ENCODE data around the gene GDA. TPM values are rescaled to one million over a fixed set of nuclear protein-coding genes. Genes with fewer than 3 reads are reported as not detected.

The GDA gene
- total and polyA plus RNA-seq, 4 donors = 0.88 to 4.3 (median 2.8) TPM

- H3K4me1 ChIP-seq (ENCODE audit: control insufficient read depth, insufficient read depth, low read length) = no peaks in the 10 kb centered on the region
- peak in 1 of 6 donors; percentile 12 for DNase-seq (ENCODE audit: low read depth in 4 of 6, low spot score in 6 of 6)
- H3K27ac ChIP-seq (ENCODE audit: low read depth, low read length) = no peak overlapping the region
- no peaks in the 10 kb centered on the region for H3K9me3 ChIP-seq (ENCODE audit: control insufficient read depth, insufficient read depth, low read length)
- H3K36me3 ChIP-seq (ENCODE audit: control insufficient read depth, insufficient read depth, low read length) = no peaks in the 10 kb centered on the region
- no peaks in the 10 kb centered on the region for H3K27me3 ChIP-seq (ENCODE audit: control insufficient read depth, insufficient read depth, low read length)
- no peak overlapping the region for H3K4me3 ChIP-seq (ENCODE audit: low read depth, low read length)
- WGBS (ENCODE audit: insufficient coverage) = no CpG with 5 or more reads among the region's 3 CpGs
Observed at GRCh38 chr9:72217306-72217842, 68.1 kb downstream of the GDA start.

DNA sequence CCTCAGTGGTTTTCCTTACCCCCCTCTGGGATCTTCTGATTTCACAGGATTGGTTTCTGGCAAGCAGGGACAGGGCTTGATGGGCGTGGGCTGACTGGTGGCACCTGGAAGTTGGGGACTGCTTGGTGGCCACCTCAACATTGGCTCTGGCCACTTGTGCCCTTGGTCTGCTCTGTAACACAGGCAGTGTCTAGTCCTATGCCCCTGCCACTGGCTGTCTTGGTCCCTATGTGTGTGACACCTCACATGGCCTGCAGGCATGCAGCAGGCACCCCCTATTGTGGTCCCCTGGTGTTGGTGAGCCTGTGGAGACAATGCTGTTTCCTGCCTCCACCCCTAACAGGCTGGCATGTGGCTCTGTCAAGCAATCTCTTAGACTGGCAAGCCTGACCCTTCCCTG lies 71.3 kb downstream of the GDA start:
- H3K27me3 ChIP-seq (ENCODE audit: control insufficient read depth, insufficient read depth, low read length) = no peaks in the 10 kb centered on the region
- no peak overlapping the region for H3K27ac ChIP-seq (ENCODE audit: low read depth, low read length)
- WGBS (ENCODE audit: insufficient coverage) = 71% methylated on average over 1 of the region's 1 CpG
- no peaks in the 10 kb centered on the region for H3K9me3 ChIP-seq (ENCODE audit: control insufficient read depth, insufficient read depth, low read length)
- DNase-seq (ENCODE audit: low read depth in 4 of 6, low spot score in 6 of 6) = no peak
- no peak overlapping the region for H3K4me3 ChIP-seq (ENCODE audit: low read depth, low read length)
- no peaks in the 10 kb centered on the region for H3K4me1 ChIP-seq (ENCODE audit: control insufficient read depth, insufficient read depth, low read length)
- H3K36me3 ChIP-seq (ENCODE audit: control insufficient read depth, insufficient read depth, low read length) = no peaks in the 10 kb centered on the region

DNA sequence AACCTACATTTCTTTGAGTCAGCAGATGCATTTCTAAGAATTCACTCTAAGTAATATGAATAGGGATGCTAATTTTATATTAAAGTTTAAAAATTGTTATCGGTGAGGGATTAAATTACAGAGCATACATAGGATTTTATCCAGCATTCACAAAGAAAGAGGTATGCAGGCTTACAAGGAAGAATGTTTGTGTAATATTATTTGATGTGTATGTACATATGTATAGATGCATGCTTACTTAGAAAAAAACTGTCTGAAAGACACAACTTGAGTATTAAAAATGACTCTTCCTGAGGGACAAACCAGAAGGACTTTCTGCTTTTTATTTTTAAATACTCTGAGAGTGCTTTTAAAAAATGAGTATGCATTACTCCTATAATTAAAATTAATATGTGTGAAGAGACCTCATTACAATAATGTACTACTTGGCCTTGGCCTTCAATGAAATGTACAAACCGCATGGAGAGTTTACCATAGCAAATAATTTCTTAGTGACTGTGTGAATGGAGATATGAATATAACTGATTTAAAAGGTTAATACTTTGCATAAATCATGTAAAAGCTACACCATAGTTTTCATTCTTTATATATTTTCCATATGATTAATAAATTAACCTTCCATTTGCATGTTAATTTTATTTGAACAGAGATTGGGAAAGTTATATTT lies 77.0 kb downstream of the GDA start:
- Histone ChIP-seq H3K27me3 (ENCODE audit: control insufficient read depth, insufficient read depth, low read length) (no peaks in the 10 kb centered on the region), H3K27ac (ENCODE audit: low read depth, low read length) (no peak overlapping the region), H3K9me3 (ENCODE audit: control insufficient read depth, insufficient read depth, low read length) (no peaks in the 10 kb centered on the region), H3K4me3 (ENCODE audit: low read depth, low read length) (no peak overlapping the region), H3K4me1 (ENCODE audit: control insufficient read depth, insufficient read depth, low read length) (no peaks in the 10 kb centered on the region), H3K36me3 (ENCODE audit: control insufficient read depth, insufficient read depth, low read length) (no peaks in the 10 kb centered on the region)
- DNase-seq (ENCODE audit: low read depth in 4 of 6, low spot score in 6 of 6) = peak in 1 of 6 donors; percentile 27
- WGBS (ENCODE audit: insufficient coverage) = no CpG with 5 or more reads among the region's 2 CpGs

- 100% methylated on average over 1 of the region's 3 CpGs for WGBS (ENCODE audit: insufficient coverage)
- no peak for DNase-seq (ENCODE audit: low read depth in 4 of 6, low spot score in 6 of 6)
- Histone ChIP-seq H3K27me3 (ENCODE audit: control insufficient read depth, insufficient read depth, low read length) (no peaks in the 10 kb centered on the region), H3K9me3 (ENCODE audit: control insufficient read depth, insufficient read depth, low read length) (no peaks in the 10 kb centered on the region), H3K4me3 (ENCODE audit: low read depth, low read length) (no peak overlapping the region), H3K36me3 (ENCODE audit: control insufficient read depth, insufficient read depth, low read length) (no peaks in the 10 kb centered on the region), H3K4me1 (ENCODE audit: control insufficient read depth, insufficient read depth, low read length) (no peaks in the 10 kb centered on the region), H3K27ac (ENCODE audit: low read depth, low read length) (no peak overlapping the region)
Observed at GRCh38 chr9:72228282-72228681, 79.0 kb downstream of the GDA start.

- no peak for DNase-seq (ENCODE audit: low read depth in 4 of 6, low spot score in 6 of 6)
- Histone ChIP-seq H3K4me1 (ENCODE audit: control insufficient read depth, insufficient read depth, low read length) (no peaks in the 10 kb centered on the region), H3K27ac (ENCODE audit: low read depth, low read length) (no peak overlapping the region), H3K4me3 (ENCODE audit: low read depth, low read length) (no peak overlapping the region), H3K9me3 (ENCODE audit: control insufficient read depth, insufficient read depth, low read length) (no peaks in the 10 kb centered on the region), H3K27me3 (ENCODE audit: control insufficient read depth, insufficient read depth, low read length) (no peaks in the 10 kb centered on the region), H3K36me3 (ENCODE audit: control insufficient read depth, insufficient read depth, low read length) (no peaks in the 10 kb centered on the region)
- WGBS (ENCODE audit: insufficient coverage) = no CpG with 5 or more reads among the region's 3 CpGs
Observed at GRCh38 chr9:72232778-72233177, 83.5 kb downstream of the GDA start.

DNA sequence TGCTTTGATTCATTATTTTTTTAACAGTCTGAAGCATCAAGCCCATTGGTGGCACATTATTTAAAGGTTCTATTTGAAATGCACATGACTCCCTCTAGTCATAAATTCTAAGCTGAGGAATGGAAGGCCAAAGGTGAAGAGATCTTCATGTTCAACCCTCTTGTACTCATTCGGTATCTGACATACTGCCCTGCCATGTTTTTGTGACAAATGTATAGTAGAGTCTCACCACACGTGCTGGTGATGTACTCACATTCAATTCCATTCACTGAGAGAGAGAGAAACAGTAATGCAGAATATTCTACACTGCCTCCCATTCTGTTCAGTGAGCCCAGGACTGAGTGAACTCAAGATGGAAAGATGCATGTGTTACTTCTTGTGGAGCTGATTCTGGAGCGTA lies 98.3 kb downstream of the GDA start:
- DNase-seq (ENCODE audit: low read depth in 4 of 6, low spot score in 6 of 6) = no peak
- H3K4me3 ChIP-seq (ENCODE audit: low read depth, low read length) = no peak overlapping the region
- H3K4me1 ChIP-seq (ENCODE audit: control insufficient read depth, insufficient read depth, low read length) = no peaks in the 10 kb centered on the region
- H3K27me3 ChIP-seq (ENCODE audit: control insufficient read depth, insufficient read depth, low read length) = no peaks in the 10 kb centered on the region
- no peaks in the 10 kb centered on the region for H3K36me3 ChIP-seq (ENCODE audit: control insufficient read depth, insufficient read depth, low read length)
- no CpG with 5 or more reads among the region's 3 CpGs for WGBS (ENCODE audit: insufficient coverage)
- H3K27ac ChIP-seq (ENCODE audit: low read depth, low read length) = no peak overlapping the region
- H3K9me3 ChIP-seq (ENCODE audit: control insufficient read depth, insufficient read depth, low read length) = no peaks in the 10 kb centered on the region

DNA sequence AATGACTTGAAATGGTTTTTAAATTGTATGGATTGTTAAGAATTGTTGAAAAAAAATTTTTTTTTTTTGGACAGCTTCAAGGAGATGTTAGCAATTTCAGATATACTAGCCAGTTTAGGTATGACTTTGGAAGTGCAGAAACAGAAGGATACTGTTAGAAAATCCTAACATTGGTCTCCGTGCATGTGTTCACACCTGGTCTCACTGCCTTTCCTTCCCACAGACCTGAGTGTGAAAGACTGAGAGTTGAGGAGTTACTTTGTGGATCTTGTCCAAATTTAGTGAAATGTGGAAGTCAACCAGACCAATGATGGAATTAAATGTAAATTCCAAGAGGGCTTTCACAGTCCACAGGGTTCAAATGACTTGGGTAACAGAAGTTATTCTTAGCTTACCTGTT lies 102.3 kb downstream of the GDA start:
- Histone ChIP-seq H3K4me3 (ENCODE audit: low read depth, low read length) (no peak overlapping the region), H3K9me3 (ENCODE audit: control insufficient read depth, insufficient read depth, low read length) (no peaks in the 10 kb centered on the region), H3K36me3 (ENCODE audit: control insufficient read depth, insufficient read depth, low read length) (no peaks in the 10 kb centered on the region), H3K27me3 (ENCODE audit: control insufficient read depth, insufficient read depth, low read length) (no peaks in the 10 kb centered on the region), H3K4me1 (ENCODE audit: control insufficient read depth, insufficient read depth, low read length) (no peaks in the 10 kb centered on the region), H3K27ac (ENCODE audit: low read depth, low read length) (no peak overlapping the region)
- DNase-seq (ENCODE audit: low read depth in 4 of 6, low spot score in 6 of 6) = no peak
- WGBS (ENCODE audit: insufficient coverage) = no CpG with 5 or more reads among the region's 1 CpG

- no peaks in the 10 kb centered on the region for H3K27me3 ChIP-seq (ENCODE audit: control insufficient read depth, insufficient read depth, low read length)
- H3K27ac ChIP-seq (ENCODE audit: low read depth, low read length) = no peak overlapping the region
- DNase-seq (ENCODE audit: low read depth in 4 of 6, low spot score in 6 of 6) = peak in 2 of 6 donors; percentile 53 to 59
- H3K4me1 ChIP-seq (ENCODE audit: control insufficient read depth, insufficient read depth, low read length) = no peaks in the 10 kb centered on the region
- no peak overlapping the region for H3K4me3 ChIP-seq (ENCODE audit: low read depth, low read length)
- no peaks in the 10 kb centered on the region for H3K9me3 ChIP-seq (ENCODE audit: control insufficient read depth, insufficient read depth, low read length)
- WGBS (ENCODE audit: insufficient coverage) = 37% methylated on average over 2 of the region's 3 CpGs
- H3K36me3 ChIP-seq (ENCODE audit: control insufficient read depth, insufficient read depth, low read length) = no peaks in the 10 kb centered on the region
Observed at GRCh38 chr9:72254901-72255545, 105.8 kb downstream of the GDA start.

DNA sequence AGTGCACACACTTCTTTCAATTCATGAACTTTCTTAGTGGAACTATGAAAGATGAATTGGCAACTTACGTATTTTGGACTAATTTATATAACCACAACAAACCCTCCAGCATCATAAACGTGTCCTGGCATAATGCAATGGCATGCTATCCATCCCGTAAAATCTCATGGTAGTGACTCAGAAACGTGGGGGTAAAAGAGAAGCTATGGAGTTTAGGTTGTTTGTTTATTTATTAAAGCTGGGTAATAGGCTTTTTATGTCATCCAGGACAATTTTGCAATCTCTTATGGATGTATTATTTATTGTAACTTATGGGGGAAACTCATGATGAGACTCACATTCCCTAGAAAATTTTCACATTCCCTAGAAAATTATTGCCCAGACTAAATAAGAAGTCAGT lies 106.3 kb downstream of the GDA start:
- Histone ChIP-seq H3K27ac (ENCODE audit: low read depth, low read length) (no peak overlapping the region), H3K9me3 (ENCODE audit: control insufficient read depth, insufficient read depth, low read length) (no peaks in the 10 kb centered on the region), H3K36me3 (ENCODE audit: control insufficient read depth, insufficient read depth, low read length) (no peaks in the 10 kb centered on the region), H3K4me3 (ENCODE audit: low read depth, low read length) (no peak overlapping the region), H3K4me1 (ENCODE audit: control insufficient read depth, insufficient read depth, low read length) (no peaks in the 10 kb centered on the region), H3K27me3 (ENCODE audit: control insufficient read depth, insufficient read depth, low read length) (no peaks in the 10 kb centered on the region)
- 60% methylated on average over 1 of the region's 4 CpGs for WGBS (ENCODE audit: insufficient coverage)
- DNase-seq (ENCODE audit: low read depth in 4 of 6, low spot score in 6 of 6) = no peak

GRCh38 chr9:72256931-72257330 lies 107.7 kb downstream of the GDA start:
- DNase-seq (ENCODE audit: low read depth in 4 of 6, low spot score in 6 of 6) = no peak

More at GRCh38 chr9:72256931-72257330, 107.7 kb downstream of the GDA start:
- Histone ChIP-seq H3K27ac (ENCODE audit: low read depth, low read length) (no peak overlapping the region), H3K27me3 (ENCODE audit: control insufficient read depth, insufficient read depth, low read length) (no peaks in the 10 kb centered on the region), H3K4me1 (ENCODE audit: control insufficient read depth, insufficient read depth, low read length) (no peaks in the 10 kb centered on the region), H3K4me3 (ENCODE audit: low read depth, low read length) (no peak overlapping the region), H3K9me3 (ENCODE audit: control insufficient read depth, insufficient read depth, low read length) (no peaks in the 10 kb centered on the region), H3K36me3 (ENCODE audit: control insufficient read depth, insufficient read depth, low read length) (no peaks in the 10 kb centered on the region)
- WGBS (ENCODE audit: insufficient coverage) = 95% methylated on average over 5 of the region's 6 CpGs

Data from spinal cord (tissue), 10 donors.